ENCODE measurements around the gene KLF2.

Gene KLF2

DNA sequence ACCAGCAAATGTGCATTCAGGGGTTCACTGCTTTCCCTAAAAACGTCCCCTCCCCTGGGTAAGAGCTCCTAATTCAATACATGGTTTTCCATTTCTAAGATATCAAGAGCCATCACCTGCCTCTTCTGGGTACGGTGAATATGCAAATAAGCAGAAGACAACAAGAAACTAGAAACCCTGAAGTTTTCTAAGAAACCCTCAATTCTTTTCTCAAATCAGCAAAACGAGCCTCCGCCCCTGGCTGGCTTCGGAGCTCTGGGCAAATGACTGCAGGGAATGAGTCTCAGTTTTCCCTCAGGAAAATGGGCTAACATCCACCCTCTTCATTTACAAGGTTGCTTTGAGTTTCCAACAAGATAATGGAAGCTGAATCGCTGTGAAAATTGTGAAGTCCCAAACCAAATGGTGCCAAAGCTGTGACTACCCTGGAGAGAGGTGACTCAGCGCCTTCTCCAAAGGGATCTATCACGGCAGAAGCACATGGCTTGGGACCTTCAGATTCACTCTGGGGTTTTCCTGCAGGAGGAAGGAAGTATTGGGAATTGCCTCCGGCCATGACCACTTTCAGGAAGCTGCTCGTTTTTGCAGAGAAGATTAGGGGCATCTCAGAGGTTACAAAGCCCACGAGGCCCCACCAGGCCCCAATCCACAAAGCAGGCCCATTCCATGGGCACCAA is 26.6 kb downstream of the KLF2 start:
- Histone ChIP-seq H3K36me3 (replicated peaks; ENCODE audit: insufficient read depth, low read length) (no peaks in the 10 kb centered on the region), H3K9me2 (replicated peaks; ENCODE audit: insufficient read depth, low read length) (no peaks in the 10 kb centered on the region), H2AFZ (ENCODE audit: low read length) (no peak overlapping the region), H3K27ac (ENCODE audit: low read length) (peak overlapping the region; percentile 5; the same call in 1 of the 2 replicates), H3K4me2 (ENCODE audit: low read depth, low read length) (peak overlapping the region; percentile 8; the same call in 1 of the 2 replicates), H3K9me3 (replicated peaks; ENCODE audit: insufficient read depth, low read length) (no peaks in the 10 kb centered on the region), H3K79me2 (ENCODE audit: low read length) (no peaks in the 10 kb centered on the region), H3F3A (ENCODE audit: insufficient read depth, low read length) (peaks cover 7% of the 10 kb centered on the region; the same call in 1 of the 2 replicates), H3K4me1 (ENCODE audit: low read length) (peaks cover 8% of the 10 kb centered on the region; the same call in 1 of the 2 replicates), H4K20me1 (ENCODE audit: insufficient read depth, low read length) (no peaks in the 10 kb centered on the region), H3K27me3 (replicated peaks; ENCODE audit: insufficient read depth, low read length) (no peaks in the 10 kb centered on the region), H3K4me3 (ENCODE audit: low read length) (no peak overlapping the region), H3K9ac (ENCODE audit: low read length) (no peak overlapping the region)
- no peak for DNase-seq
- TF ChIP-seq, protein P1, sequence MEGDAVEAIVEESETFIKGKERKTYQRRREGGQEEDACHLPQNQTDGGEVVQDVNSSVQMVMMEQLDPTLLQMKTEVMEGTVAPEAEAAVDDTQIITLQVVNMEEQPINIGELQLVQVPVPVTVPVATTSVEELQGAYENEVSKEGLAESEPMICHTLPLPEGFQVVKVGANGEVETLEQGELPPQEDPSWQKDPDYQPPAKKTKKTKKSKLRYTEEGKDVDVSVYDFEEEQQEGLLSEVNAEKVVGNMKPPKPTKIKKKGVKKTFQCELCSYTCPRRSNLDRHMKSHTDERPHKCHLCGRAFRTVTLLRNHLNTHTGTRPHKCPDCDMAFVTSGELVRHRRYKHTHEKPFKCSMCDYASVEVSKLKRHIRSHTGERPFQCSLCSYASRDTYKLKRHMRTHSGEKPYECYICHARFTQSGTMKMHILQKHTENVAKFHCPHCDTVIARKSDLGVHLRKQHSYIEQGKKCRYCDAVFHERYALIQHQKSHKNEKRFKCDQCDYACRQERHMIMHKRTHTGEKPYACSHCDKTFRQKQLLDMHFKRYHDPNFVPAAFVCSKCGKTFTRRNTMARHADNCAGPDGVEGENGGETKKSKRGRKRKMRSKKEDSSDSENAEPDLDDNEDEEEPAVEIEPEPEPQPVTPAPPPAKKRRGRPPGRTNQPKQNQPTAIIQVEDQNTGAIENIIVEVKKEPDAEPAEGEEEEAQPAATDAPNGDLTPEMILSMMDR (IDR thresholded peaks at IDR 0.05; ENCODE audit: low read length), result no peak
- no peak for TF ChIP-seq EZH2phosphoT487 (IDR thresholded peaks at IDR 0.05; ENCODE audit: low read length)
- TF ChIP-seq EZH2 (optimal IDR thresholded peaks at IDR 0.05; ENCODE audit: low read depth, low read length), result no peak

DNA sequence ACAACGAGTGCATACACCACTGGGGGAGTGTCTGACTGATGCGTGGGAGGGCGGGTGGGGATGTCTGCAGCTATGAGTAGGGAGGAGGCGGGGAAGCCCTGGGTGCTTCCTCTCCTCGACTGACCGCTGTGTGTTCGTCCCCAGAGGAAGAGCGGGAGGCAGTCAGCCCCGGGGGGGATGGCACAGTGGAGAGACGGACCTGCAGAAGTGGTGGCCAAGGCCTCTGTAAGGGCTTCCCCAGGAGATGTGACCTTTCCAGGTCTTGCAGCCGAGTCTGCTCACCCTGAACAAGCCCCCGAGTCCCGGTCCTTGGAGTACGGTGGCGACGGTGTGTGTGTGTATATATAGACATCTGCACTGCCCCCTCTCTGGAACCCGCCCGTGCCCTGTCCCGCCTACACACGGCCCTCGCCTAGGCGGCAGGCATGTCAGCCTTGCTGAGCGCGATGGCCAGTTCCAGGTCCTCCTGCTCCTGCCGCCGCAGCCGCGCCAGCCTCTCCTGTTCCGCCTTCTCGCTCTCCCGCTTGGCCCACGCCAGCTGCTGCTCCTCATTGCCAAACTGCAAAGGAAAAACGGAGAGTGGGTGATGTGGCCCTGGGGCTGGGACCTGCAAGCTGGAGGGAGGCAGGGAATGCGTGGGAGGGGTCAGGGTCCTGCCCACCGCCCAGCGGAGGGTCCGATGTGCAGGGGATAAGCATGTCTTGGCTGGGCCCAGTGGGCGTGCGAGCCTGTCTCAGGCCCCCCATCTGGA is 30.8 kb downstream of the KLF2 start:
- Histone ChIP-seq H3K4me2 (ENCODE audit: low read depth, low read length) (no peak overlapping the region), H2AFZ (ENCODE audit: low read length) (no peak overlapping the region), H3F3A (ENCODE audit: insufficient read depth, low read length) (peaks cover 7% of the 10 kb centered on the region; the same call in 1 of the 2 replicates), H3K9me2 (replicated peaks; ENCODE audit: insufficient read depth, low read length) (no peaks in the 10 kb centered on the region), H3K9me3 (replicated peaks; ENCODE audit: insufficient read depth, low read length) (no peaks in the 10 kb centered on the region), H3K27ac (ENCODE audit: low read length) (no peak overlapping the region), H3K36me3 (replicated peaks; ENCODE audit: insufficient read depth, low read length) (no peaks in the 10 kb centered on the region), H3K9ac (ENCODE audit: low read length) (no peak overlapping the region), H3K27me3 (replicated peaks; ENCODE audit: insufficient read depth, low read length) (no peaks in the 10 kb centered on the region), H3K79me2 (ENCODE audit: low read length) (no peaks in the 10 kb centered on the region), H3K4me3 (ENCODE audit: low read length) (no peak overlapping the region), H4K20me1 (ENCODE audit: insufficient read depth, low read length) (no peaks in the 10 kb centered on the region), H3K4me1 (ENCODE audit: low read length) (peaks cover 8% of the 10 kb centered on the region; the same call in 1 of the 2 replicates)
- TF ChIP-seq, protein P1 (IDR thresholded peaks at IDR 0.05; ENCODE audit: low read length), result no peak
- no peak for TF ChIP-seq EZH2 (optimal IDR thresholded peaks at IDR 0.05; ENCODE audit: low read depth, low read length)
- TF ChIP-seq EZH2phosphoT487 (IDR thresholded peaks at IDR 0.05; ENCODE audit: low read length), result no peak
- DNase-seq, result no peak

DNA sequence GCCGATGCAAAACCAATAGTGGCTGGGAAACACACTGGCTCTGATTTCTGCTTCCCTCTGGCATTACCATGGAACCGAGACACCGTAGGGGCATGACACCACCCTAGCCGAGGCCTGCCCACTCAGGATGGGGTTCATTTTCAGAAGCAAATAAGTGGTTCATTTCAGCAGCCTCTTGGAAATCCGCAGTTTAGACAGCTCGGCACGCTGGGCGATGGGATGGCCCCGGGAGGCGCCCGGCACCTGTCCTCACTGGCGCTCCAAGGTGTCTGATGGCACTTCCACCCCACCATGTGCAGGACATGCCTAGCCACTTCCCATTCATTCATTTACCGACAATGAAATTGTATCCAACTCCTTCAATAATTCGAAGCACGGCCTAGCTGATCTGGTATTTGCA is 33.8 kb downstream of the KLF2 start:
- no peaks in the 10 kb centered on the region for H3K27me3 ChIP-seq (replicated peaks; ENCODE audit: insufficient read depth, low read length)
- H3K9me3 ChIP-seq (replicated peaks; ENCODE audit: insufficient read depth, low read length), result no peaks in the 10 kb centered on the region
- H3K4me1 ChIP-seq (ENCODE audit: low read length), result no peaks in the 10 kb centered on the region
- no peaks in the 10 kb centered on the region for H3K79me2 ChIP-seq (ENCODE audit: low read length)
- H3K36me3 ChIP-seq (replicated peaks; ENCODE audit: insufficient read depth, low read length), result no peaks in the 10 kb centered on the region
- no peaks in the 10 kb centered on the region for H4K20me1 ChIP-seq (ENCODE audit: insufficient read depth, low read length)
- no peak for DNase-seq
- H3F3A ChIP-seq (ENCODE audit: insufficient read depth, low read length), result no peaks in the 10 kb centered on the region
- no peak for TF ChIP-seq EZH2 (optimal IDR thresholded peaks at IDR 0.05; ENCODE audit: low read depth, low read length)
- no peak for TF ChIP-seq EZH2phosphoT487 (IDR thresholded peaks at IDR 0.05; ENCODE audit: low read length)
- TF ChIP-seq, protein P1 (IDR thresholded peaks at IDR 0.05; ENCODE audit: low read length), result no peak
- no peak overlapping the region for H3K27ac ChIP-seq (ENCODE audit: low read length)
- H3K4me2 ChIP-seq (ENCODE audit: low read depth, low read length), result no peak overlapping the region
- no peak overlapping the region for H2AFZ ChIP-seq (ENCODE audit: low read length)
- no peak overlapping the region for H3K9ac ChIP-seq (ENCODE audit: low read length)
- no peak overlapping the region for H3K4me3 ChIP-seq (ENCODE audit: low read length)
- H3K9me2 ChIP-seq (replicated peaks; ENCODE audit: insufficient read depth, low read length), result no peaks in the 10 kb centered on the region
